Smooth muscle cell (in vitro differentiated cells): ENCODE results near the gene KLHL1. TPM values are rescaled to one million over a fixed set of nuclear protein-coding genes. Genes with fewer than 3 reads are reported as not detected.

ENCODE experiments used
- DNase-seq: peaks from one replicate; lab custom pipeline; 2025; ENCODE audit not compliant: unreplicated experiment; lab: John Stamatoyannopoulos, UW
- H2AFZ ChIP-seq: fragments of 200-600 bp; sonication (generic); 2 replicates; pipeline ENCODE4 v1.6.0; 2016; ENCODE audit warnings: antibody characterized with exemption, low read depth, mild to moderate bottlenecking
- H3F3A ChIP-seq: fragments of 200-600 bp; sonication (generic); 2 replicates; pipeline ENCODE4 v1.6.0; 2017; ENCODE audit warnings: antibody characterized with exemption, low read depth
- H3K27ac ChIP-seq: fragments of 200-600 bp; sonication (generic); 2 replicates; pipeline ENCODE4 v1.5.1; 2016; ENCODE audit warnings: low read depth, mild to moderate bottlenecking
- H3K27me3 ChIP-seq: fragments of 200-600 bp; sonication (generic); 2 replicates; pipeline ENCODE4 v1.6.1; 2016; ENCODE audit warnings: low read depth, mild to moderate bottlenecking
- H3K36me3 ChIP-seq: fragments of 200-600 bp; sonication (generic); 2 replicates; pipeline ENCODE4 v1.5.1; 2016; ENCODE audit warnings: low read depth
- H3K4me1 ChIP-seq: fragments of 200-600 bp; sonication (generic); 2 replicates; pipeline ENCODE4 v1.5.1; 2016; ENCODE audit warnings: low read depth
- H3K4me2 ChIP-seq: fragments of 200-600 bp; sonication (generic); 2 replicates; pipeline ENCODE4 v1.6.0; 2016; ENCODE audit warnings: mild to moderate bottlenecking
- H3K4me3 ChIP-seq: fragments of 200-600 bp; sonication (generic); 2 replicates; pipeline ENCODE4 v1.5.1; 2016; ENCODE audit warnings: mild to moderate bottlenecking
- H3K79me2 ChIP-seq: fragments of 200-600 bp; sonication (generic); 2 replicates; pipeline ENCODE4 v1.6.0; 2016; ENCODE audit warnings: low read depth, mild to moderate bottlenecking
- H3K9ac ChIP-seq: fragments of 200-600 bp; sonication (generic); 2 replicates; pipeline ENCODE4 v1.6.0; 2016; ENCODE audit warnings: low read depth
- H3K9me3 ChIP-seq: fragments of 200-600 bp; sonication (generic); replicated peaks from 2 replicates; pipeline ENCODE4 v1.5.1; 2016; ENCODE audit warnings: low read depth
- H4K20me1 ChIP-seq: fragments of 200-600 bp; sonication (generic); 2 replicates; pipeline ENCODE4 v1.6.0; 2016; ENCODE audit warnings: low read depth
- WGBS: methylation state at CpG from one replicate; pipeline ENCODE4 v1.1.7; 2016; ENCODE audit warnings: low lambda C conversion rate; 5-methylcytosine and 5-hydroxymethylcytosine counted together
- polyA plus RNA-seq: library from polyadenylated mRNA; unstranded; fragments of >200 nt; fragmentation: Nextera tagmentation; extraction: Ambion mirVana; gene quantifications from 2 replicates; pipeline ENCODE4 v1.2.1, GENCODE V29; 2016
- total RNA-seq: library from RNA; depleted of rRNA; stranded (reverse); fragments of >200 nt; gene quantifications from 2 replicates; pipeline ENCODE4 v1.2.3, GENCODE V29; 2014
- TF ChIP-seq, protein P1 (sequence below): fragments of 200-600 bp; sonication (generic); IDR thresholded peaks from 2 replicates; pipeline ENCODE4 v1.5.1; 2017; ENCODE audit warnings: borderline replicate concordance, mild to moderate bottlenecking, antibody characterized with exemption; ENCODE audit not compliant: insufficient read depth, poor library complexity, severe bottlenecking

The KLHL1 gene
- total and polyA plus RNA-seq, 2 experiments from 2014 or later = not detected

DNA sequence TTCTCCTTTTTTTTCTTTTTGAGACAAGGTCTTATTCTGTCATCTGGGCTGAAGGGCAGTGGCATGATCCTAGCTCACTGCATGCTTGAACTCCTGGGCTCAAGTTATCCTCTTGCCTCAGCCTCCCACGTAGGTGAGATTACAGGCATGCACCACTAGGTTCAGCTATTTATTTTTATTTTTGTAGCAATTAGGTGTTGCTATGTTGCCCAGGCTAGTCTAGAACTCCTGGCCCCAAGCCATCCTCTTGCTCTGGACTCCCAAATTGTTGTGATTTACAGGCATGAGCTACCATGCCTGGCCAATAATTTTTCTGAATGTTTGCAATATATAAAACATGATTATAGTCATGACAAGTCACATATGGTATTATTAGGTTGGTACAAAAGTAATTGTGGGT is 161.7 kb downstream of the KLHL1 start:
- Histone ChIP-seq H3K79me2 (no peaks in the 10 kb centered on the region), H3K27ac (no peak overlapping the region), H3K36me3 (no peaks in the 10 kb centered on the region), H3K27me3 (no peaks in the 10 kb centered on the region), H3K4me3 (no peak overlapping the region), H3F3A (no peaks in the 10 kb centered on the region), H3K9me3 (no peaks in the 10 kb centered on the region), H3K4me2 (no peak overlapping the region), H2AFZ (no peak overlapping the region), H3K9ac (no peak overlapping the region), H3K4me1 (no peaks in the 10 kb centered on the region), H4K20me1 (no peaks in the 10 kb centered on the region)
- no peak for DNase-seq
- TF ChIP-seq, protein P1, sequence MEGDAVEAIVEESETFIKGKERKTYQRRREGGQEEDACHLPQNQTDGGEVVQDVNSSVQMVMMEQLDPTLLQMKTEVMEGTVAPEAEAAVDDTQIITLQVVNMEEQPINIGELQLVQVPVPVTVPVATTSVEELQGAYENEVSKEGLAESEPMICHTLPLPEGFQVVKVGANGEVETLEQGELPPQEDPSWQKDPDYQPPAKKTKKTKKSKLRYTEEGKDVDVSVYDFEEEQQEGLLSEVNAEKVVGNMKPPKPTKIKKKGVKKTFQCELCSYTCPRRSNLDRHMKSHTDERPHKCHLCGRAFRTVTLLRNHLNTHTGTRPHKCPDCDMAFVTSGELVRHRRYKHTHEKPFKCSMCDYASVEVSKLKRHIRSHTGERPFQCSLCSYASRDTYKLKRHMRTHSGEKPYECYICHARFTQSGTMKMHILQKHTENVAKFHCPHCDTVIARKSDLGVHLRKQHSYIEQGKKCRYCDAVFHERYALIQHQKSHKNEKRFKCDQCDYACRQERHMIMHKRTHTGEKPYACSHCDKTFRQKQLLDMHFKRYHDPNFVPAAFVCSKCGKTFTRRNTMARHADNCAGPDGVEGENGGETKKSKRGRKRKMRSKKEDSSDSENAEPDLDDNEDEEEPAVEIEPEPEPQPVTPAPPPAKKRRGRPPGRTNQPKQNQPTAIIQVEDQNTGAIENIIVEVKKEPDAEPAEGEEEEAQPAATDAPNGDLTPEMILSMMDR = no peak
- WGBS = 74% methylated on average over 1 of the region's 1 CpG

DNA sequence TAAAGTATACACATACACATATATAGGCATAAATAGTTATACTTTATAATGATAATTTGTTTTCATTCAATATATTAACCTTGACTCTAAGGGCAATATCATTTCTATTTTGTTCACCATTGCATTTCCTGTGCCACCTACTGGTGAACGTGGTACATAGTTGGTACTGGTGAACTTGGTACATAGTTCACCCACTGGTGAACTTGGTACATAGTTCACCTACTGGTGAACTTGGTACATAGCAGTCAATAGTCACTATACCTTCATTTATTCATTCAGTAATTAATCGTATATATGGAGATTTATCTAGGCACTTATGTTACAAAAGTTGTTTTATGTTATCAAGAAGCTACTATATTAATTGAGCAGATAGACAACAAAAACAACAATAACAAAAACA is 173.2 kb downstream of the KLHL1 start:
- Histone ChIP-seq H3K4me2 (no peak overlapping the region), H3K9ac (no peak overlapping the region), H3K9me3 (no peaks in the 10 kb centered on the region), H4K20me1 (no peaks in the 10 kb centered on the region), H3K36me3 (no peaks in the 10 kb centered on the region), H2AFZ (no peak overlapping the region), H3K4me3 (no peak overlapping the region), H3K4me1 (no peaks in the 10 kb centered on the region), H3F3A (no peaks in the 10 kb centered on the region), H3K27ac (no peak overlapping the region), H3K79me2 (no peaks in the 10 kb centered on the region), H3K27me3 (no peaks in the 10 kb centered on the region)
- DNase-seq = no peak
- TF ChIP-seq, protein P1 = peak; percentile 32
- WGBS = 56% methylated on average over 2 of the region's 2 CpGs

- Histone ChIP-seq H4K20me1 (no peaks in the 10 kb centered on the region), H3K4me3 (no peak overlapping the region), H3K79me2 (no peaks in the 10 kb centered on the region), H3K27me3 (no peaks in the 10 kb centered on the region), H3K4me1 (no peaks in the 10 kb centered on the region), H3K9me3 (no peaks in the 10 kb centered on the region), H3K36me3 (no peaks in the 10 kb centered on the region), H3K27ac (no peak overlapping the region), H3F3A (no peaks in the 10 kb centered on the region), H2AFZ (no peak overlapping the region), H3K4me2 (no peak overlapping the region), H3K9ac (no peak overlapping the region)
- 91% methylated on average over 4 of the region's 4 CpGs for WGBS
- no peak for DNase-seq
- TF ChIP-seq, protein P1 = no peak
Measured at GRCh38 chr13:69928262-69928661, 180.0 kb downstream of the KLHL1 start.

DNA sequence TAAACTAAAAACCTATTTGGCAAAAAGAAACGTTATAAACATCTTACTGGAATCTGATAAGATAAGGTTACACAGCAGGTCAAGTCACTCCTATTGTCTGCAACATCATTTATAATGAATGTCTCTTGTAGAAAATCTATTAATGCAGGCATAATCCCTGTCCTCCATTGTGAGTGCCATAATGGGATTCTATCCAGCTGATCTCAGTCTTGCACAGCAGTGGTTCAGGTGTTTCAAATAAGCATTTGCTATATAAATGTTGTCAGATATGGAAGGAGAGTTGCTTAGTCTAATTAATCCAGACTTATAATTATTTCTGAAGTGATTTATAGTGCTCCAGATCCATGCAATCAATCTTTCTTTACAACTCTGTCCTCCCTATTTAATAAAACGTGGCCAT is 187.1 kb downstream of the KLHL1 start:
- no peaks in the 10 kb centered on the region for H4K20me1 ChIP-seq
- no peak overlapping the region for H3K27ac ChIP-seq
- TF ChIP-seq, protein P1 = no peak
- H3K4me3 ChIP-seq = no peak overlapping the region
- no peak overlapping the region for H3K9ac ChIP-seq
- H3K4me1 ChIP-seq = no peaks in the 10 kb centered on the region
- no peaks in the 10 kb centered on the region for H3K9me3 ChIP-seq
- DNase-seq = no peak
- no peaks in the 10 kb centered on the region for H3F3A ChIP-seq
- H3K4me2 ChIP-seq = no peak overlapping the region
- H3K36me3 ChIP-seq = no peaks in the 10 kb centered on the region
- H3K79me2 ChIP-seq = no peaks in the 10 kb centered on the region
- H2AFZ ChIP-seq = no peak overlapping the region
- 78% methylated on average over 2 of the region's 2 CpGs for WGBS
- H3K27me3 ChIP-seq = no peaks in the 10 kb centered on the region
